ENCODE measurements around the gene ATP9B. TPM values are rescaled to one million over a fixed set of nuclear protein-coding genes. Genes with fewer than 3 reads are reported as not detected.

The ATP9B gene
- total RNA-seq, 1 donor: 29.3 TPM

DNA sequence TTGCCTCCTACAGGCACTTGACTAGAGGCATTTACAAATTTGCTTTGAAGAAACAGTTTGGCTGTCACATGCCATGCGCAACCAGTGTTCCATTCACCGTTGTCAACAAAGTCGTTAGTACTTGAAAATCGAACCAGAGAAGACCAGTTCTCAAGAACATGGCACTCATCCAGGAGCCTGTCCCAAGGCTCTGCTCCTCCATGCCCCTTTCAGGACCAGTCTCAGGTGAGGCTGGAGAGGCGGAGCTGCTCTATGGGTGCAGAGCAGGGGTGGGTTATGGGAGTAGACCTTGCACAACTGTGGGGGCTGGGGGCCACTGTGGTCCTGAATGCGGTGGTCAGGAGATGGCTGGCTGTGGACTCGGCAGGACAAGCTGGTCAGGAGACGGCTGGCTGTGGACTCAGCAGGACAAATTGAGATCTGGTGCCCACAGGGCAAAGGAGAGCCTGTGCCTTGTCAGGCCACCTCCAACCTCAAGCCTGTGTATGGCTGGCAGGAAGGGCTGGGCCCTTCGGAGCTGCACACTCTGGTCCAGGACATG lies 12.3 kb upstream of the ATP9B start:
- Histone ChIP-seq H3K4me1 (ENCODE audit: insufficient read depth, low read length) (no peaks in the 10 kb centered on the region), H2AFZ (ENCODE audit: low read length) (no peak overlapping the region), H4K20me1 (ENCODE audit: insufficient read depth, low read length) (no peaks in the 10 kb centered on the region), H3K27ac (ENCODE audit: low read depth, low read length) (no peak overlapping the region), H3K4me3 (ENCODE audit: insufficient read depth, low read length) (no peak overlapping the region), H3K79me2 (ENCODE audit: insufficient read depth, low read length) (no peaks in the 10 kb centered on the region), H3K4me2 (ENCODE audit: insufficient read depth, low read length) (no peak overlapping the region), H3K36me3 (ENCODE audit: insufficient read depth, low read length) (no peaks in the 10 kb centered on the region), H3K9me3 (ENCODE audit: low read depth, low read length) (no peaks in the 10 kb centered on the region), H3K27me3 (ENCODE audit: insufficient read depth, low read length) (no peaks in the 10 kb centered on the region)
- TF ChIP-seq, protein P1, sequence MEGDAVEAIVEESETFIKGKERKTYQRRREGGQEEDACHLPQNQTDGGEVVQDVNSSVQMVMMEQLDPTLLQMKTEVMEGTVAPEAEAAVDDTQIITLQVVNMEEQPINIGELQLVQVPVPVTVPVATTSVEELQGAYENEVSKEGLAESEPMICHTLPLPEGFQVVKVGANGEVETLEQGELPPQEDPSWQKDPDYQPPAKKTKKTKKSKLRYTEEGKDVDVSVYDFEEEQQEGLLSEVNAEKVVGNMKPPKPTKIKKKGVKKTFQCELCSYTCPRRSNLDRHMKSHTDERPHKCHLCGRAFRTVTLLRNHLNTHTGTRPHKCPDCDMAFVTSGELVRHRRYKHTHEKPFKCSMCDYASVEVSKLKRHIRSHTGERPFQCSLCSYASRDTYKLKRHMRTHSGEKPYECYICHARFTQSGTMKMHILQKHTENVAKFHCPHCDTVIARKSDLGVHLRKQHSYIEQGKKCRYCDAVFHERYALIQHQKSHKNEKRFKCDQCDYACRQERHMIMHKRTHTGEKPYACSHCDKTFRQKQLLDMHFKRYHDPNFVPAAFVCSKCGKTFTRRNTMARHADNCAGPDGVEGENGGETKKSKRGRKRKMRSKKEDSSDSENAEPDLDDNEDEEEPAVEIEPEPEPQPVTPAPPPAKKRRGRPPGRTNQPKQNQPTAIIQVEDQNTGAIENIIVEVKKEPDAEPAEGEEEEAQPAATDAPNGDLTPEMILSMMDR (IDR thresholded peaks at IDR 0.05; ENCODE audit: extremely low read depth, low read depth, low read length): no peak
- DNase-seq (ENCODE audit: insufficient read length, low spot score, missing footprints): no peak

DNA sequence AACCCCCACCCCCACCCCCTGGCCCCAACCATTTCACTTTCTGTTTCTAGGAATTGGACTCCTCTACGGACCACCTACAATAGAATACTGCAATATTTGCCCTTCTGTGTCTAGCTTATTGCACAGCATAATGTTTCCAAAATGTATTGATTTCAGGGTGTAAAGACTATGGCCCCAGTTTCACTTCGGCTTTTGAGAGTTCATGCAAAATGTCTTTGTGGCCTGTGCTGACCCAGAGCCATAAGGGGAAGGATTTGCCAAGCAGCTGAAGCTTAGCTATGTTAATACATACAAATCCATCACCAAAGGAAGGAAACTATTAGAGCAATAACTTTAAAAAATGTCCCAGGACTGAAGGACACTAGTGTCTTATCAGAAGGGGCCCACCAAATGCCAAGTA lies 11.2 kb upstream of the ATP9B start:
- Histone ChIP-seq H3K4me2 (ENCODE audit: insufficient read depth, low read length) (no peak overlapping the region), H3K9me3 (ENCODE audit: low read depth, low read length) (no peaks in the 10 kb centered on the region), H3K27me3 (ENCODE audit: insufficient read depth, low read length) (no peaks in the 10 kb centered on the region), H2AFZ (ENCODE audit: low read length) (no peak overlapping the region), H3K4me3 (ENCODE audit: insufficient read depth, low read length) (no peak overlapping the region), H3K79me2 (ENCODE audit: insufficient read depth, low read length) (no peaks in the 10 kb centered on the region), H4K20me1 (ENCODE audit: insufficient read depth, low read length) (no peaks in the 10 kb centered on the region), H3K27ac (ENCODE audit: low read depth, low read length) (no peak overlapping the region), H3K36me3 (ENCODE audit: insufficient read depth, low read length) (no peaks in the 10 kb centered on the region), H3K4me1 (ENCODE audit: insufficient read depth, low read length) (no peaks in the 10 kb centered on the region)
- TF ChIP-seq, protein P1 (IDR thresholded peaks at IDR 0.05; ENCODE audit: extremely low read depth, low read depth, low read length): no peak
- no peak for DNase-seq (ENCODE audit: insufficient read length, low spot score, missing footprints)

DNA sequence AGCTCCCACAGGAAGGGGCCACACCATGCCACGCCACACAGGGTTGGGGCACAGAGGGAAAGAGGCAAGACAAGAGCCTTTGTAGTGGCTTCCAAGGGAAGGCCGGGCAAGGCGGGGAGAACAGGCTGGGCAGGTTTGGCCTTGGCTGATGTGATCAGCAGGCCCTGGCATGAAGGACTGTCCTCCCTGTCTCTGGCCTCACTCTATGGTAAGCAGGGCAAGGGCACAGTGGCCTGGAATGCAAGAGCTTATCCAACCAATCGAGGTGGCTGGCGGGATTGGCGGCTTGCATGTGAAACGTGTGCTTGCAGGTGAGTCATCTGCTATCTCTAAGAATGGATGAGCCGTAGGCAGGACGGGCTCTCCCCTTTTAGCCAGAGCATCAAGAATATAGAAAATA lies 6.4 kb upstream of the ATP9B start:
- H3K9me3 ChIP-seq (ENCODE audit: low read depth, low read length): no peaks in the 10 kb centered on the region
- H3K4me3 ChIP-seq (ENCODE audit: insufficient read depth, low read length): no peak overlapping the region
- no peak overlapping the region for H2AFZ ChIP-seq (ENCODE audit: low read length)
- no peaks in the 10 kb centered on the region for H3K79me2 ChIP-seq (ENCODE audit: insufficient read depth, low read length)
- no peaks in the 10 kb centered on the region for H3K4me1 ChIP-seq (ENCODE audit: insufficient read depth, low read length)
- H3K27ac ChIP-seq (ENCODE audit: low read depth, low read length): no peak overlapping the region
- DNase-seq (ENCODE audit: insufficient read length, low spot score, missing footprints): no peak
- H3K27me3 ChIP-seq (ENCODE audit: insufficient read depth, low read length): no peaks in the 10 kb centered on the region
- H3K4me2 ChIP-seq (ENCODE audit: insufficient read depth, low read length): no peak overlapping the region
- H4K20me1 ChIP-seq (ENCODE audit: insufficient read depth, low read length): no peaks in the 10 kb centered on the region
- TF ChIP-seq, protein P1 (IDR thresholded peaks at IDR 0.05; ENCODE audit: extremely low read depth, low read depth, low read length): no peak
- no peaks in the 10 kb centered on the region for H3K36me3 ChIP-seq (ENCODE audit: insufficient read depth, low read length)

DNA sequence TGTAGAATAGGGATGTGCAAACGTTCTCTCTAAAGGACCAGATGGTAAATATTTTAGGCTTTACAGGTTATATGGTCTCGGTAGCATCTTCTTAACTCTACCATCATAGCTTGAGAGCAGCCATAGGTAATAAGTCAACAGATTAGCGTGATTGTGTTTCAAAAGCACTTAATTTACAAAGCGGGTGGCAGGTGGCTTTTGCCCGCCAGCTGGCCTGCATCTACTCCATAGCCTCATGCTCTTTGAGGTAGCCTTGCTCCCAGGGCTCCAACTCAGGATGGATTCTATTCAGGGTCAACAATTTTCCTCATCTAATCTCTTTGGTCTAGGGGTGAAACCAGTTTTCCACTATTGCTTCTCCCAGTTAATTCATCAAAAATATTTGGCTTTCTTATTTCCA lies 5.0 kb upstream of the ATP9B start:
- Histone ChIP-seq H3K4me1 (ENCODE audit: insufficient read depth, low read length) (peaks cover 4% of the 10 kb centered on the region), H2AFZ (ENCODE audit: low read length) (no peak overlapping the region), H3K9me3 (ENCODE audit: low read depth, low read length) (no peaks in the 10 kb centered on the region), H3K79me2 (ENCODE audit: insufficient read depth, low read length) (no peaks in the 10 kb centered on the region), H3K36me3 (ENCODE audit: insufficient read depth, low read length) (no peaks in the 10 kb centered on the region), H4K20me1 (ENCODE audit: insufficient read depth, low read length) (no peaks in the 10 kb centered on the region), H3K4me3 (ENCODE audit: insufficient read depth, low read length) (no peak overlapping the region), H3K27me3 (ENCODE audit: insufficient read depth, low read length) (no peaks in the 10 kb centered on the region), H3K4me2 (ENCODE audit: insufficient read depth, low read length) (no peak overlapping the region), H3K27ac (ENCODE audit: low read depth, low read length) (no peak overlapping the region)
- DNase-seq (ENCODE audit: insufficient read length, low spot score, missing footprints): no peak
- TF ChIP-seq, protein P1 (IDR thresholded peaks at IDR 0.05; ENCODE audit: extremely low read depth, low read depth, low read length): no peak

All from osteoblast (primary cell).